ENCODE results near the gene RSU1.

RSU1 gene

GRCh38 chr10:16732376-16732775 lies 84.8 kb downstream of the RSU1 start:
- no peak for FAIRE-seq

GRCh38 chr10:16728266-16728665 lies 89.0 kb downstream of the RSU1 start:
- no peak for FAIRE-seq

- no peak for FAIRE-seq
Observed at GRCh38 chr10:16727666-16728065, 89.6 kb downstream of the RSU1 start.

GRCh38 chr10:16724509-16724908 lies 92.7 kb downstream of the RSU1 start:
- FAIRE-seq = no peak

- FAIRE-seq = no peak
Observed at GRCh38 chr10:16720812-16721211, 96.4 kb downstream of the RSU1 start.

GRCh38 chr10:16717622-16718395 lies 99.4 kb downstream of the RSU1 start:
- no peak for FAIRE-seq

GRCh38 chr10:16716051-16716450 lies 101.2 kb downstream of the RSU1 start:
- no peak for FAIRE-seq

- no peak for FAIRE-seq
Observed at GRCh38 chr10:16713290-16713689, 103.9 kb downstream of the RSU1 start.

GRCh38 chr10:16712883-16713282 lies 104.3 kb downstream of the RSU1 start:
- FAIRE-seq = no peak

- FAIRE-seq = no peak
Observed at GRCh38 chr10:16700331-16700730, 116.9 kb downstream of the RSU1 start.

- no peak for FAIRE-seq
Observed at GRCh38 chr10:16699435-16700057, 117.7 kb downstream of the RSU1 start.

GRCh38 chr10:16698461-16698860 lies 118.8 kb downstream of the RSU1 start:
- no peak for FAIRE-seq

GRCh38 chr10:16690417-16690816 lies 126.8 kb downstream of the RSU1 start:
- no peak for FAIRE-seq

- FAIRE-seq = no peak
Observed at GRCh38 chr10:16689696-16690095, 127.5 kb downstream of the RSU1 start.

GRCh38 chr10:16689227-16689626 lies 128.0 kb downstream of the RSU1 start:
- no peak for FAIRE-seq

- FAIRE-seq = no peak
Observed at GRCh38 chr10:16686054-16686902, 130.9 kb downstream of the RSU1 start.

- no peak for FAIRE-seq
Observed at GRCh38 chr10:16685551-16685950, 131.7 kb downstream of the RSU1 start.

GRCh38 chr10:16681521-16681920 lies 135.7 kb downstream of the RSU1 start:
- no peak for FAIRE-seq

GRCh38 chr10:16679511-16679910 lies 137.7 kb downstream of the RSU1 start:
- FAIRE-seq = no peak

GRCh38 chr10:16675334-16675733 lies 141.9 kb downstream of the RSU1 start:
- FAIRE-seq = no peak

GRCh38 chr10:16674147-16674703 lies 143.0 kb downstream of the RSU1 start:
- FAIRE-seq = no peak

GRCh38 chr10:16673443-16673842 lies 143.8 kb downstream of the RSU1 start:
- no peak for FAIRE-seq

- FAIRE-seq = no peak
Observed at GRCh38 chr10:16663444-16663843, 153.8 kb downstream of the RSU1 start.

All from TTC549 (cell line).